Keratinocyte (primary cell): ENCODE measurements around the gene CLEC2A. TPM values are rescaled to one million over a fixed set of nuclear protein-coding genes. Genes with fewer than 3 reads are reported as not detected.

ENCODE experiments used
- DNase-seq: peaks from one replicate; pipeline ENCODE4 v3.0.0-alpha.2; 2011; ENCODE audit warnings: low read depth, missing footprints, low spot score
- FAIRE-seq: peaks from 2 replicates; lab custom pipeline; 2011; peaks lifted over from hg19 to GRCh38; lab: Jason Lieb, UNC
- H2AFZ ChIP-seq: 2 replicates; pipeline ENCODE4 v1.6.0; 2012; ENCODE audit warnings: low read length, control low read depth, inconsistent platforms; ENCODE audit not compliant: control insufficient read depth
- H3K27ac ChIP-seq: 2 replicates; pipeline ENCODE4 v1.5.1; 2011; ENCODE audit warnings: low read length; ENCODE audit not compliant: control insufficient read depth, insufficient read depth
- H3K27me3 ChIP-seq: 3 replicates; pipeline ENCODE4 v1.6.0; 2011; ENCODE audit warnings: low read length; ENCODE audit not compliant: control insufficient read depth, insufficient read depth; ENCODE audit errors: extremely low read depth
- H3K36me3 ChIP-seq, 2 experiments: 2 replicates in 1 of 2; 3 replicates in 1 of 2; pipeline ENCODE4 v1.5.1; 2011; ENCODE audit warnings: low read length in 2 of 2, mild to moderate bottlenecking in 1 of 2; ENCODE audit not compliant: control insufficient read depth in 2 of 2, insufficient read depth in 2 of 2; ENCODE audit errors: extremely low read depth in 1 of 2
- H3K4me1 ChIP-seq: 3 replicates; pipeline ENCODE4 v1.5.1; 2011; ENCODE audit warnings: low read length; ENCODE audit not compliant: control insufficient read depth, insufficient read depth; ENCODE audit errors: extremely low read depth
- H3K4me2 ChIP-seq: 3 replicates; pipeline ENCODE4 v1.6.0; 2011; ENCODE audit warnings: low read depth, low read length; ENCODE audit not compliant: control insufficient read depth, insufficient read depth; ENCODE audit errors: extremely low read depth
- H3K4me3 ChIP-seq, 3 experiments: fragments of 200-600 bp in 1 of 3; sonication (generic) in 1 of 3; 2 replicates in 2 of 3; 3 replicates in 1 of 3; pipeline ENCODE4 v1.5.1; 2011 to 2016; ENCODE audit warnings: low read length in 3 of 3, mild to moderate bottlenecking in 3 of 3, control low read depth in 2 of 3, inconsistent platforms in 1 of 3, low read depth in 1 of 3, mixed read lengths in 1 of 3, mixed run types in 1 of 3, moderate library complexity in 1 of 3; ENCODE audit not compliant: control insufficient read depth in 2 of 3, insufficient read depth in 2 of 3; ENCODE audit errors: extremely low read depth in 1 of 3
- H3K79me2 ChIP-seq: 2 replicates; pipeline ENCODE4 v1.6.0; 2012; ENCODE audit warnings: low read length; ENCODE audit not compliant: control insufficient read depth, insufficient read depth
- H3K9ac ChIP-seq: 3 replicates; pipeline ENCODE4 v1.6.0; 2011; ENCODE audit warnings: low read length; ENCODE audit not compliant: control insufficient read depth, insufficient read depth; ENCODE audit errors: extremely low read depth
- H3K9me1 ChIP-seq: 3 replicates; pipeline ENCODE4 v1.6.0; 2011; ENCODE audit warnings: low read length; ENCODE audit not compliant: control insufficient read depth, insufficient read depth; ENCODE audit errors: extremely low read depth
- H3K9me3 ChIP-seq: 2 replicates; pipeline ENCODE4 v1.5.1; 2012; ENCODE audit warnings: low read depth, low read length; ENCODE audit not compliant: control insufficient read depth
- H4K20me1 ChIP-seq: 3 replicates; pipeline ENCODE4 v1.6.0; 2011; ENCODE audit warnings: low read length; ENCODE audit not compliant: control insufficient read depth, insufficient read depth; ENCODE audit errors: extremely low read depth
- EZH2 ChIP-seq: IDR thresholded peaks from one replicate; pipeline ENCODE4 v1.6.1; 2012; ENCODE audit warnings: inconsistent platforms, mild to moderate bottlenecking, low read length, moderate library complexity
- dilution Hi-C: fragments of 300-500 bp; cut with MboI; formaldehyde crosslinking; loops from one replicate; pipeline ENCODE4 v1.7.0; 2020; ENCODE audit warnings: low sequenced_read_pairs; ENCODE audit not compliant: extremely low pct_ligation_motif_present
- polyA plus RNA-seq, 5 experiments: library from polyadenylated mRNA; depleted of rRNA in 3 of 5; stranded (reverse) in 3 of 5; stranded (forward) in 1 of 5; unstranded in 1 of 5; fragments of >200 nt; gene quantifications; 1 replicate in 1 of 5; 2 replicates in 3 of 5; 3 replicates in 1 of 5; pipeline versions ENCODE4 v1.2.1 to v1.2.3, GENCODE V29; 2011 to 2012; ENCODE audit warnings: missing spikeins in 2 of 5, low read depth in 1 of 5, low replicate concordance in 1 of 5
- TF ChIP-seq, protein P1 (sequence below), 3 experiments: IDR thresholded peaks in 1 of 3; conservative IDR thresholded peaks in 1 of 3; optimal IDR thresholded peaks in 1 of 3; 2 replicates in 2 of 3; 3 replicates in 1 of 3; pipeline versions ENCODE3 to v1.5.1; 2011; ENCODE audit warnings: low read length in 3 of 3, mild to moderate bottlenecking in 3 of 3, moderate library complexity in 2 of 3, control low read depth in 1 of 3, inconsistent platforms in 1 of 3; ENCODE audit not compliant: insufficient read depth in 2 of 3; ENCODE audit errors: extremely low read depth in 1 of 3

The CLEC2A gene
- polyA plus RNA-seq, 1 donor (not counting 4 experiments of a cell fraction or from before 2014, with no cell fraction given) = 0.88 TPM

DNA sequence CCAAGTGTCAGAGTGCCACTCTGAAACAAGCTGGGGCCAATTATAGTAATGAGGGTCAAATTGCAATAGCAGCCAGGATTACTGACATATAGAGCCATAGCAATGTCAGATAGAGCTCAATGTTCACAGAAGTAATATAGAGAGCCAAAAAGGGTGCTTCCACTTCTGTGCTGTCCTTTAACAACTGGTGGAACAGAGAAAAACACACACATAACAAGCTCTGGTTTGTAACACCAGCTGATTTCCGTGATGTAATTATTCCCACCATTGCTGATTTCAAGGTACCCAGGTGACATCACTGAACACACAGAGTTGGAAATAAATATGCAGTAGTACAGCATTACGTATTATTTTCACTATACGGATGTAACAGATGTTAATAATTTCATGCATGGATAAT lies 60.0 kb downstream of the CLEC2A start:
- TF ChIP-seq, protein P1, sequence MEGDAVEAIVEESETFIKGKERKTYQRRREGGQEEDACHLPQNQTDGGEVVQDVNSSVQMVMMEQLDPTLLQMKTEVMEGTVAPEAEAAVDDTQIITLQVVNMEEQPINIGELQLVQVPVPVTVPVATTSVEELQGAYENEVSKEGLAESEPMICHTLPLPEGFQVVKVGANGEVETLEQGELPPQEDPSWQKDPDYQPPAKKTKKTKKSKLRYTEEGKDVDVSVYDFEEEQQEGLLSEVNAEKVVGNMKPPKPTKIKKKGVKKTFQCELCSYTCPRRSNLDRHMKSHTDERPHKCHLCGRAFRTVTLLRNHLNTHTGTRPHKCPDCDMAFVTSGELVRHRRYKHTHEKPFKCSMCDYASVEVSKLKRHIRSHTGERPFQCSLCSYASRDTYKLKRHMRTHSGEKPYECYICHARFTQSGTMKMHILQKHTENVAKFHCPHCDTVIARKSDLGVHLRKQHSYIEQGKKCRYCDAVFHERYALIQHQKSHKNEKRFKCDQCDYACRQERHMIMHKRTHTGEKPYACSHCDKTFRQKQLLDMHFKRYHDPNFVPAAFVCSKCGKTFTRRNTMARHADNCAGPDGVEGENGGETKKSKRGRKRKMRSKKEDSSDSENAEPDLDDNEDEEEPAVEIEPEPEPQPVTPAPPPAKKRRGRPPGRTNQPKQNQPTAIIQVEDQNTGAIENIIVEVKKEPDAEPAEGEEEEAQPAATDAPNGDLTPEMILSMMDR (optimal IDR thresholded peaks at IDR 0.05 in 1 of 3, IDR thresholded peaks at IDR 0.05 in 1 of 3, conservative IDR thresholded peaks at IDR 0.05 in 1 of 3; ENCODE audit: extremely low read depth in 1 of 3, insufficient read depth in 2 of 3, low read length in 3 of 3) = no peak
- no peak for TF ChIP-seq EZH2
- peak overlapping the region; percentile 27 for H2AFZ ChIP-seq
- no peak for DNase-seq
- H3K9me3 ChIP-seq = no peaks in the 10 kb centered on the region
- no peaks in the 10 kb centered on the region for H3K36me3 ChIP-seq
- H3K79me2 ChIP-seq = peaks cover 11% of the 10 kb centered on the region
- peaks cover 20% of the 10 kb centered on the region for H3K4me1 ChIP-seq
- H3K27ac ChIP-seq = peak overlapping the region; percentile 56
- H3K9ac ChIP-seq = peak overlapping the region; percentile 29
- no peaks in the 10 kb centered on the region for H3K9me1 ChIP-seq
- H3K4me2 ChIP-seq = peak overlapping the region; percentile 61
- dilution Hi-C loops = no loop called here
- H3K27me3 ChIP-seq = no peaks in the 10 kb centered on the region
- peak; percentile 67 for FAIRE-seq
- no peaks in the 10 kb centered on the region for H4K20me1 ChIP-seq
- peak overlapping the region in 2 of 3 experiments; percentile 24 for H3K4me3 ChIP-seq

DNA sequence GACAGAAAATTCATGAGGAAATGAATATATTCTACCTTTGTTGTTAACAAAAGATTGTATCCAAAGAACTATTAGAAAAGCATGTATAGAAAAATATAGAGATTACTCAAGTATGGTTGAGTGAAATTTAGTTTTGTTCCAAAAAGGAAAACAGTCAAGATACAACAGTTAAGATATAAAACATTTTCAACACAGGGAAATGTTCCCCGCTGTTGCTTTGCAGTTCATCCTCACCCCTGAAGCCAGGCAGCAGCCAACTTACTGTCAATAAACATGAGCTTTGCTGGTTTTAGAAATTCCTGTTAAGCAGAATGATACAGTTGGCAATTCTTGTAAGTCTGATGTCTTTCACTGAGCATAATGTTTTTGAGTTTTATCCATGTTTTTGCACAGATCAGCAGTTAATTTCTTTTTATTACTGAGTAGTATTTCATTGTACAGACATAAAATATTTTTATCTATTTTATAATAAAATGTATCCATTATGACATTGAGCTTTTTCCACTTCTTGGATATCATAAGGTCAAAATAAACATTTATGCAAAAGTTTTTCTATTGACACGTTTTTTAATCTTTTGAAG lies 61.8 kb downstream of the CLEC2A start:
- Histone ChIP-seq H2AFZ (peak overlapping the region; percentile 52), H3K36me3 (no peaks in the 10 kb centered on the region), H3K27me3 (no peaks in the 10 kb centered on the region), H3K4me3 (peak overlapping the region; percentile 43 to 94 (median 71)), H4K20me1 (no peaks in the 10 kb centered on the region), H3K79me2 (peaks cover 28% of the 10 kb centered on the region), H3K9ac (peak overlapping the region; percentile 78), H3K9me3 (no peaks in the 10 kb centered on the region), H3K9me1 (no peaks in the 10 kb centered on the region), H3K4me2 (peak overlapping the region; percentile 94), H3K4me1 (peaks cover 20% of the 10 kb centered on the region), H3K27ac (peak overlapping the region; percentile 89)
- DNase-seq (no peak), FAIRE-seq (peak; percentile 48)
- dilution Hi-C loops = no loop called here
- TF ChIP-seq, protein P1 (optimal IDR thresholded peaks at IDR 0.05 in 1 of 3, IDR thresholded peaks at IDR 0.05 in 1 of 3, conservative IDR thresholded peaks at IDR 0.05 in 1 of 3; ENCODE audit: extremely low read depth in 1 of 3, insufficient read depth in 2 of 3, low read length in 3 of 3) = no peak
- TF ChIP-seq EZH2 = no peak
